Astrocyte of the cerebellum (primary cell): ENCODE data around the gene TK2.

Source experiments
- DNase-seq: peaks from one replicate; pipeline ENCODE4 v3.0.0-alpha.2; 2011; ENCODE audit warnings: low read depth
- H3K4me3 ChIP-seq: 2 replicates; pipeline ENCODE4 v1.5.1; 2011; ENCODE audit warnings: mild to moderate bottlenecking, low read depth, low read length, moderate library complexity
- in situ Hi-C: cut with HindIII; loops from 2 replicates; pipeline ENCODE4 v1.10.0; 2017; ENCODE audit warnings: low sequenced_read_pairs
- TF ChIP-seq, protein P1 (sequence below): IDR thresholded peaks from 2 replicates; pipeline ENCODE4 v1.5.1; 2012; ENCODE audit warnings: low read length, low read depth, moderate library complexity, mild to moderate bottlenecking; ENCODE audit errors: missing control alignments

The TK2 gene

DNA sequence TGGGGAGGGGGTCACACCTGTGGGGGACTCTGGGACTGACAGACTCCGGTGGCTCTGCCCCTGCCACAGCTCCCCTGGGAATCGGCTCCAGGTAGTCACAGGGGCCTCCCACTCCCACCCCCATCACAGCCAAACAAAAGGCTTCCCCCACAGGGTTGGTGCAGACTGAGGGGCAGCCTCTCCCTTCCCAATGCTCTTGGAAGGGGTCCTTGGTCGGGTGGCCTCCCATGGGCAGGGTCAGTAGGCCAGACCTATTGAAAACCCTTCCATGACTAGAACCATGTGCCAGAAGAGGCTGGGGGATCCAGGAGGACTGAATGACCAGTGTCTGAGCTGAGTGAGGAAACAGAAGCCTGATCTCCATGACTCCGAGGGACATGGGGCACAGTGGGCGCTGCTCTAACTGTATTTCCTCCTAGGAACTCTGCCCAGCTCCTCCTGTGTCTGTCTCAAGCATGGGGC is 28.6 kb downstream of the TK2 start:
- in situ Hi-C loops, result no loop called here
- DNase-seq, result no peak
- no peak overlapping the region for H3K4me3 ChIP-seq
- TF ChIP-seq, protein P1, sequence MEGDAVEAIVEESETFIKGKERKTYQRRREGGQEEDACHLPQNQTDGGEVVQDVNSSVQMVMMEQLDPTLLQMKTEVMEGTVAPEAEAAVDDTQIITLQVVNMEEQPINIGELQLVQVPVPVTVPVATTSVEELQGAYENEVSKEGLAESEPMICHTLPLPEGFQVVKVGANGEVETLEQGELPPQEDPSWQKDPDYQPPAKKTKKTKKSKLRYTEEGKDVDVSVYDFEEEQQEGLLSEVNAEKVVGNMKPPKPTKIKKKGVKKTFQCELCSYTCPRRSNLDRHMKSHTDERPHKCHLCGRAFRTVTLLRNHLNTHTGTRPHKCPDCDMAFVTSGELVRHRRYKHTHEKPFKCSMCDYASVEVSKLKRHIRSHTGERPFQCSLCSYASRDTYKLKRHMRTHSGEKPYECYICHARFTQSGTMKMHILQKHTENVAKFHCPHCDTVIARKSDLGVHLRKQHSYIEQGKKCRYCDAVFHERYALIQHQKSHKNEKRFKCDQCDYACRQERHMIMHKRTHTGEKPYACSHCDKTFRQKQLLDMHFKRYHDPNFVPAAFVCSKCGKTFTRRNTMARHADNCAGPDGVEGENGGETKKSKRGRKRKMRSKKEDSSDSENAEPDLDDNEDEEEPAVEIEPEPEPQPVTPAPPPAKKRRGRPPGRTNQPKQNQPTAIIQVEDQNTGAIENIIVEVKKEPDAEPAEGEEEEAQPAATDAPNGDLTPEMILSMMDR, result no peak

DNA sequence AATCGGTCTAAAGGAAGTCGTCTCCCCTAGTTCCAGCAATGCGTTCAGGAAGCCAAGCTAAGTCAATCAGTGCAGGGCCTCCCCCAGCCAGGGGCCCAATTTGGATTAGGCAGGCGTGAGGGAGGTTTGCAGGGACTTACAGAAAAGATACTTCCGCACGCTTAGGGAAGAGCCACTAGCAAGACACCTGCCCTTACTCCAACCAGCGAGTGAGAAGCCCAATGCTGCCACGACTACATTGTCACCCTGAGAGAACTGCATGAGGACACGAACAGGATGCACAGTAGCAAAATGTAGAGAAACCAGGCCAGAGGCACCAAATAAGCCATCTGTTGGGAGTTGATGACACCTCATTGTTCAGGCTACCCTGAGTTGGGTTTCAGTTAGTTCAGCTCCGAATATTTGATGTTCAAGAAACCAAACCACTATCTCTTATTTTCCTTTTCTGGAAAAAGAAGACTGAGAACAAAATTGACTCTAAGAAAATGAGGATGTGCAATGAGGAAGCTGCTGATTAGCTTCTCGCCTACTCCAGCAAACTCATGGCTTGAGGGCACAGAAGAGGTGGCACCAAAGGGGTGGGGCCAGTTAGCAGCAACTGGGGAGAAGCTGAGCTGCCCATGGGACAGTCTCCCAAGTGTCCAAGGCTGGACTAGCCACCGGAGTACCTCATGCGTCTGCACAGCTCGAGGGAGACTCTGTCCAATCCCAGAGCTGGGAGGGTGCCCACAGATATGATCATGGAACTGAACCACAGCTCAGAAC is 29.3 kb downstream of the TK2 start:
- no peak for DNase-seq
- in situ Hi-C loops, result no loop called here
- no peak overlapping the region for H3K4me3 ChIP-seq
- TF ChIP-seq, protein P1, result no peak

DNA sequence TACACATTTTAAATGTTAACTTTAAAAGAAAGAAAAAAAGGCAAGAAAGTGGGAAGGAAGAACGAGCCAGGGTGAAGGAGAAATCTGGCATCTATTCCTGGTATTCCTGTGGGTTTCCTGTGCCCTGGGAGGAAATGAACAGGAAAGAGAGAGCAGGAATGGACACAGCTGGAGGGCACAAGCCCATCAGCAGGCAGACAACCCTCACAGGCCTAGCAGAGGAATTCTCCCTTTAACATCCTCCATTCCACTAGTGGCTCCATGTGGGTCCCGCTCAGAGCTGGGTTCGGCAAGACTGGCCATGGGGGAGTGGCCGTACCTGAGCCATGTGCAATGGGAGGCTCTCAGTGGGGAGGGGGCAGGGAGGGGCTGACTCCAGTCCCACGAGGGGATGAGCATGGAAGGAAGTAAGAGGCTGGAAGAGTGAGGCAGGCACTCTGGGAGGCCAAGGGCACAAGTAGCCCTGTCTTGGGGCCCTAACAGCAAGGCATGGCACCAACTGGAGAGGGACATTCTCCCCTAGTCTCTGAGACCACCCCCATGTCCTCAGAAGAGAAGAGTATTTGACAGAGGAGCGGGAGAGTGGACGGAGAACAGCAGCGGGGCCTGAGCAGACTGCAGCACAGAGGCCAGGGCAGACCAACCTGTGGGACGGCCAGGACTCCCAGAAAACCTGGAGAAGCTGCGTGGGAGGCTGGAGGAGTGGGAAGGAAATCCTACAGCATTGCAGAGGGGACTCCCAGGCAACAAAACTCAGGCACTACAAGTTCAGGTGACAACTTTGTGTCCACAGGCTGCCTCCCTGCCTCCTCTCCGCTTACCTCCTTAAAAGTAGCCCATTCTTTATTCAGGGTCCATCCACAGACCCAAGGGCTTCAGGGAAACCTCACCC is 30.2 kb downstream of the TK2 start:
- in situ Hi-C loops, result no loop called here
- DNase-seq, result no peak
- TF ChIP-seq, protein P1, result no peak
- no peak overlapping the region for H3K4me3 ChIP-seq

DNA sequence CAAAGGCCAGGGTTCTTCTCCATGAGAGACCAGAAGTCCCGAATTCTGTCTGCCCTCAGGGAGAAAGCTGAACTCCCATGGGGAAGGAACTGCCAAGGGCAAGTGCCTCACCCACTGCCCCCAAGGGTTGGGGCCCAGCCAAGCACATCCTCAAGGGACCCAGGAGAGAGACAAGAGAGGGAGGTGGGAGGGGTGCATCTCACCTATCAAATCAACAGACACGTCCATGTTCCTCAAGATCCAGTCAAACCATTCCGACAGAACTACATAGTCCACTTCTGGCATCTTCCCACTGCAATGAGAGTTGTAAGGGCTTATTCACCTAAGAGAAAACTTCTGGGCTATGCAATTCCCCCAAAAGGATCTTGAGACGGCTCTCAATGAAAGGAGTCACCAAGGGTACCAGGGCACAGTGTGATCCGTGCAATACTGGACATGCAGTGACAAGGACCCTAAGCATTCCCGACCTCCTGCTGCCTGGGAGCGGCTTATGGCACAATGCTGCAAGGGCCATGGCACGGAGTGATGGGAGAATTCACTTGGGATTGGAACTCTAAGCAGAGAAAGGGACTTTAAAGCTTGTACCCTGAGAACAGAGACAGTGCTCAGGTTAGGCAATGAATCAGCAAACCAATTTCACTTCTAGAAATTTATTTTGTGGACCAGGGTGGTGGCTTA is 32.2 kb downstream of the TK2 start:
- TF ChIP-seq, protein P1, result no peak
- in situ Hi-C loops, result no loop called here
- no peak for DNase-seq
- no peak overlapping the region for H3K4me3 ChIP-seq

GRCh38 chr16:66516808-66517585 is 32.9 kb downstream of the TK2 start:
- H3K4me3 ChIP-seq, result no peak overlapping the region
- peak; percentile 95 for DNase-seq
- in situ Hi-C loops, result no loop called here
- TF ChIP-seq, protein P1, result no peak

DNA sequence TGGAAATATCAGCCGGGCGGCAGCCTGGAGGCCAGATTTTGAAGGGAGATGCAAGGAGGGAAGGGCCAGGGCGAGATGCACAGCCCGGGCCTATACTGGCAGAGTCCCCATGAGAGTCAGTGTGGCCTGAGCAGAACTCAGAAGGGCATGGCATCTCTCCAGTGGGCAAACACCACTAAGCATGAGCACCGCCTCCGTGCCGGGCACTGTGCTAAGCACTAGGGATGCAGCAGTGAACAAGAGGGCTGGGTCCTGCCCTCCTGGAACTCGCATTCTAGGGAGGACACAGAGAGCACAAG is 33.5 kb downstream of the TK2 start:
- DNase-seq, result no peak
- TF ChIP-seq, protein P1, result no peak
- in situ Hi-C loops, result no loop called here
- H3K4me3 ChIP-seq, result no peak overlapping the region
